HG02571 (cell line): ENCODE results near the gene TOP3A.

Source experiments
- ATAC-seq: cut with Tn5 transposase; IDR thresholded peaks from one replicate; pipeline ENCODE4 v1.9.1; 2021; ENCODE audit warnings: mild to moderate bottlenecking, moderate library complexity; ENCODE audit not compliant: unreplicated experiment

Gene TOP3A

GRCh38 chr17:18235743-18236256 is 79.0 kb downstream of the TOP3A start:
- ATAC-seq, result no peak

GRCh38 chr17:18234853-18235380 is 79.9 kb downstream of the TOP3A start:
- ATAC-seq, result no peak

- ATAC-seq, result no peak
These were observed 80.8 kb downstream of the TOP3A start for GRCh38 chr17:18233803-18234518.

GRCh38 chr17:18231164-18231563 is 83.6 kb downstream of the TOP3A start:
- no peak for ATAC-seq

GRCh38 chr17:18230288-18231141 is 84.3 kb downstream of the TOP3A start:
- no peak for ATAC-seq

- ATAC-seq, result no peak
These were observed 85.0 kb downstream of the TOP3A start for GRCh38 chr17:18229771-18230170.

GRCh38 chr17:18229254-18229653 is 85.5 kb downstream of the TOP3A start:
- no peak for ATAC-seq

DNA sequence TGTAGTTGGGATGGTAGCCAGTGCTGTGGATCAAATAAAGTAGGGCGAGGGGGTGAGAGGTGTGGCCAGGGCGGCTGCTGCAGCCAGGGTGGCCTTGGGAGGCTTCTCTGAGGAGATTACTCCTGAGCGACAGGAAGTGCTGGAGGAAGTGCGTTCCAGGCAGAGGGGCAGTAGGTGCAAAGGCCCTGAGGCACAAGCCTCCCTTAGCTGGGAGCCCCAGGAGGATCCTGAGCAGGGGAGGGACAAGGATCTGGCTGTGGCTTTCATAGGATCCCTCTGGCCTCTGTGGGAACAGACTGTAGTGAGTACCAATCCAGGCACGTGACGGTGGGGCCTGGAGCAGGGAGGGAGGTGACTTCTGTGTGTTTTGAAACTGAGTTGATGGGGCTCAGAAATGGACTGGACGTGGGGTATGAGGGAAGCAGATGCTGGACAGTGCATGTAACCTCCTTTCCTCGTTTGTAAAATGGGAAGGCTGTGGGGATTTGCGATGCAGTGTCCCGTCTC is 86.6 kb downstream of the TOP3A start:
- no peak for ATAC-seq

- ATAC-seq, result no peak
These were observed 87.2 kb downstream of the TOP3A start for GRCh38 chr17:18227635-18228034.

DNA sequence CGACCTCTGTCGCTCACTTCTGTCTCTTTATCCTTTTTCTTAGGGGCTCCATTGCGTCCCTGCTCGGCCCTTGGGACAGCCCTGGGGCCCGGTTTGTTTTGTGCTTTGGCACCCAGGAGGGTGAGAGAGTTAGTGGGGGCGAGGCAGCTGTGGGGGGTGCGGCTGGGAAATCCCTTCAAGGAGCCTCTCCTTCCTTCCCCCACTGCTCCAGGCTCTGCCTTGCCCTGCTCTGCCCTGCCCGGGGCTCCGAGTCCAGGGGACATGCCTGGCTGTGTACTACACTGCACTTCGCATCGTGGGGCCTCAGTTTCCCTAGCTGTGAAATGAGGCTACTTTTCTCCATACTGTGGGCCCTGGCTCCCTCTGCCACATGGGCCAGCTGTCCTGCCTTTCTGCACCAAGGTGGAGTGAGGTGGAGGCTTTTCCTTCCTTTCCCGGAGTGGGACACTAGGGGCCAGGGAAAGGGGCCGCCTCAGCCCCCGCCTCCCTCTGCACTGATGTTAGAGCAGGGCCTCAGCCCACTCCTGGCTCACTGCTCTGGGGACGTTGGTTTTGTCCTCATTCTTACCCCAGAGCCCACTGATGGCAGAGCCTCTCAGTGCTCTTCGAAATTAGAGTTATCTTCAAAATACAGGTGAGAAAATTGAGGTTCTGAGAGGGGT is 88.4 kb downstream of the TOP3A start:
- ATAC-seq, result no peak

- ATAC-seq, result no peak
These were observed 89.0 kb downstream of the TOP3A start for GRCh38 chr17:18225642-18226283.

- ATAC-seq, result peak; percentile 72
These were observed 89.6 kb downstream of the TOP3A start, which contains the start of gene LLGL1 for GRCh38 chr17:18225121-18225641. LLGL1 (plus strand) TSS chr17:18225635; CDS start chr17:18225683, 48 bp downstream.

GRCh38 chr17:18224387-18225120 is 90.2 kb downstream of the TOP3A start:
- ATAC-seq, result no peak

DNA sequence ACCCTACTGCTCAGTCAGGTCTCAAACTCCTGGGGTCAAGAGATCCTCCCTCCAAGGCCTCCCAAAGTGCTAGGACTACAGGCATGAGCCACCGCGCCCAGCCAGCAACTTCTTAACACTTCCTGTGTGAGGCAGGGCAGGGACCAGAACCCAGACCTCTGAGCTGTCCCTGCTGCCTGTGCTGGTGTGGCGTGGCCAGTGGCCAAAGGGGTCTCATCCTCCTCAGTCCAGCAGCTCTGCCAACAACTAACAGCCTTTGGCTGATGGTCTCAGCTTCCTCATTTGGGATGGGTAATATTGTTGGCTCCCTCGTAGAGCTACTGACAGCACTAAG is 90.8 kb downstream of the TOP3A start:
- ATAC-seq, result no peak
